ENCODE measurements around the gene COL8A1.

Gene COL8A1

DNA sequence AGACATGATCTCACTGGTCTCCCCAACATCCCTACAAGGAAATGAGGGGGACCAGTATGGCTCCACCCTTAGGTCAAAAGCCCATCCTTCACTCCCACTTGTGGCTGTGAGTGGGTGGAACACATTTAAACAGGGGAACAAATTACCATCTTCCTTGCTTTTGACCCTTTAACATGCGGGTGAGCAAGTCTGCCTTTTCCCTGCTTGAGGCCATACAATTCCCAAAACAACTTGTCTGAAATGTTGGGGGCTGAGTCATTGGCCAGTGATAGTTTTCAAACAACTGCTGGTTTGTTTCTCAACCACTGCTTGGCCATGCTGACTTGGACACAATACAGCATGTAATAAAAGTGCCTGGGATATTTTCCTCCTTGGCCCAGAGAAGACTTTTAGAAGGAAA is 39.6 kb downstream of the COL8A1 start:
- no peak for DNase-seq

DNA sequence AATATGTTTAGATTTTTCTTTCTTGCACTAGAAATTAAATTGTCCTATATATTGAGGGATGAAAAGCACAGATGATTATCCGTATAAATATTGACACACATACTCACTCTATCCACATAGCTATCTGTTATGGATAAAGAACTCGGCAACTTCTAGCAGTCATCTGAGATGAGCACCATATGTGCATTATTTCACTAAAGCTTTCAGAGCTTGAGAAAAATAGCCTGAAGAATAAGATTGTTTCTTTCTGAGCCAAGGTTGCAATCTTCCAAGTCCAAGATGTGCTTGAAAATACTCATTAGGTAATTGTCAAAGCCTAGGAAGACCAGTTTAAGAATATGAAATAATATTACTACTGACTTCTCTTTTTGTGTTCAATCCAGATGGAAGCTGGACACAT is 40.5 kb downstream of the COL8A1 start:
- no peak for DNase-seq

DNA sequence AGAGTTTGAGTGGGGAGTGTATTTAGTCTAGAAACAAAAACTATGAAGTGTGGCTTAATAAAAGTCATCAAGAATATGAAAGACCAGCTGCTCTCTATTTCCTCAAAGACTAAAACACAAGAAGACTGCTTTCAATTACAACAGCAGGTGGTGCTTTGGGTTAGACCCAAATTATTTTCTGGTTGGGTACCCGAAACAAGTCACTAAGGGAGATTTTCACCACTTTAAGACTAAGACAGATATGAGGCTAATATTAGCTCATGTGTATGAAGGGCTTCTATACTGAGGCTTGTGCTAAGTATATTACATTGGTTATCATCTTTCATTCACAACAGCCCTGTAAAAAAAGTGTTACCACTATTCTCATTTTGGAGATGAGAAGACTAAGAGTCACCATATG is 43.1 kb downstream of the COL8A1 start:
- no peak for DNase-seq

DNA sequence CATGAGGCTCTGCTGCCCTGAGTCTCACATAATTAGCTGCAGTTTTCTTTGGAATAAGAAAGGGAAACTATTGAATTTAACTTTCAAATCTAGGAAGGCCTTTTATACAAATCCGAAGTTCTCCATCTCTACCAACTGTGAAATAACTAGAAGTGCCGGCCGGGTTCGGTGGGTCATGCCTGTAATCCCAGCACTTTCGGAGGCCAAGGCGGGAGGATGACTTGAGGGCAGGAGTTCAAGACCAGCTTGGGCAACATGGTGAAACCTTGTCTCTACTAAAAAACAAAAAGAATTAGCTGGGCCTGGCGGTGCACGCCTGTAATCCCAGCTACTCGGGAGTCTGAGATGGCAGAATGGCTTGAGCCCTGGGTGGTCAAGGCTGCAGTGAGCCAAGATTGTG is 43.6 kb downstream of the COL8A1 start:
- DNase-seq, result no peak

DNA sequence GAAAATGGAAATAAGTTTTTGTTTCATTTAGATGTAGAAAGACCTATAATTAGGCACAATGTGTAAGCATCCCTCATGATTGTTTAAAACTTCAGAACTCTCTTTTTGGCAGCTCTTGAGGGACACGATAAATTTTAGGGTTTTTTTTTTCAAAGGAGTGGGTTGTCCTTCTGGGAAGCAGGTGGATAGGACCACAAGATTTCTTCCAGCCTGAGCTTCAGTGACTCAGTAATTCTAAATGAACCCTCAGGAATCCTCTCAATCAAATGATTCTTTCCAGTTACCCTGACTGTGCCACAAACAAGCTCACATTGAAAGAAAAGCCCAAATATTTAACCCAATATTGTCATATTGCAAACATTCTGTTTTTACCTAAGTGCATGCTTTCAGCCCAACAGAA is 45.1 kb downstream of the COL8A1 start:
- no peak for DNase-seq

DNA sequence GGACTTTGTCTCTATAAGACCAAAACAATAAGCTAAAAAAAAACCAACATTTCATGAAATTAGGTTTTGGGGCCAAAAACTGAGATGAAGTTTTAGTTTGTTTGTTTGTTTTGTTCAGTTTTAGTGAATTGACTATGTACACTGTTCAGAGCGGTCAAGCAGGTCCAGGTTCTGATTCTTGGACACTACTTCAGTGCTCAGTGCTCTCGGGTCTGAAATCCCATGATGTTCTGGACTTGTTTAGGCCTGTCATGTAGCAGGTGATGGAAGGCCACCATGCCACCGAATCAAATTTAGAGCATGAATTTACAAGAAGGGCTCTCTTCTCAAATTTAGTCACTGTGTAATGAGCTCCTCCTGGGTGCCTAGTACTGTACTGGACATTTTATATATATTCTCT is 45.5 kb downstream of the COL8A1 start:
- no peak for DNase-seq

GRCh38 chr3:99684644-99685043 is 46.2 kb downstream of the COL8A1 start:
- no peak for DNase-seq

GRCh38 chr3:99686469-99686868 is 48.1 kb downstream of the COL8A1 start:
- no peak for DNase-seq

DNA sequence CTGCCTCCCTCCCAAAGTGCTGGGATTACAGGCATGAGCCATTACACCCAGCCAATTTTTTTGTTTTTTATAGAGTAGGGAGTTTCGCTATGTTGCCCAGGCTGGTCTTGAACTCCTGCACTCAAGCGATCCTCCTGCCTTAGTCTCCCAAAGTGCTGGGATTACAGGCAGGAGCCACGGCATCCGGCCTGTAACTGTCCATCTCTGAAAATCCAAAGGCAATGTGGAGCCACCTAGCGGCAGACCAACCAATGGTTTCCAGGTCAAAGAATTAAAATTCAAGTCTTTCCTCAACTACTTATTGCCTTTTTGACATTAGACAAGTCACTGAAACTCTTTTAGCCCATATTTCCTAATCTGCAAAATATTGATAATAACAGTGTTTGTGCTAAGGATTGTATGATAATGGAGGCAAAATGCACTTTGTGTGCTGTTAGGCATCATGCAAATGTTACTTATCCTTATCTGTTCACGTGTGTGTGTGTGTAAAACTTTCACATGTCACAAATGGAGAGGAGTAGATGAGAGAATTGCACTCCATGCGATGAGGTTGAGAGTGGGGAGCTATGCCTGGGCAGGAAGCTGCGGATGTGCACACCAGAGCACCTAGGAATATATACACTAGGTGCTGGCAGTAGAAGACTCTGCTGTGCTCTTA is 48.7 kb downstream of the COL8A1 start:
- peak; percentile 8 for DNase-seq

DNA sequence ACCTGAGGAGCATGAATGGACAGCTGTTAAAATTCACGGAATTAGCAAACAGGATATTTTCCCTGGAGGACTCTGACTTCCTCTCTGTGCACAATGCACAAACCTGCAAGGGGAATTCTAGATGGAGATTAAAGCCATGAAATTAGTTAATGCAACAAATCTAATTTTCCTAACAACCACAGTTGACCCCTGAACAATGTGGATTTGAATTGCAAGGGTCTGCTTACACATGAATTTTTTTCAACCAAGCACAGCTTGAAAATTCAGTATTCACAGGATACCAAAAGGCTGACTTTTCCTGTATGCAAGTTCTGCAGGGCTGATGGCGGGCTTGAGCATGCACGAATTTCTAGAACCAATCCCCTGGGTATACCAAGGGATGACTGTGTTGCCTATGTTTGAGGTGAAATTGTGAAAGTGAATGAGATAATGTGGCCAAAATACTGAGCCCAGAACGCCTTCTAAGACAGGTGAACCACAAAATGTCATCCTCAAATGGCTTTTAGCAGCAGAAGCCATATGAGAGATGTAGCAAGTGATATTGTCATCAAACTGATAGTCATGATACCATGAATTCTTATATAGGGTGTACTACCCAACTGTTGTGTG is 52.5 kb downstream of the COL8A1 start:
- DNase-seq, result no peak

DNA sequence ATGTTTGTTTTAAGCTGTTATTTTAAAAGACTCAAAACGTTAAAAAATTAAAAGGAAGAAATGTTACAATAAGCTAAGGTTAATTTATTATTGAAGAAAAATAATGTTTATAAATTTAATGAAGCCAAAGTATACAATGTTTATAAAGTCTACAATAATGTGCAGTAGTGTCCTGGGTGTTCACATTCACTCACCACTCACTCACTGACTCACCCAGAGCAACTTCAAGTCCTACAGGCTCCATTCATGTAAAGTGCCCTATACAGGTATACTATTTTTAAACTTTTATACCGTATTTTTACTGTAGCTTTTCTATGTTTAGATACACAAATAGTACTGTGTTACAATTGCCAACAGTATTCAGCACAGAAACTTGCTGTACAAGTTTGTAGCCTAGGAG is 55.2 kb downstream of the COL8A1 start:
- no peak for DNase-seq

DNA sequence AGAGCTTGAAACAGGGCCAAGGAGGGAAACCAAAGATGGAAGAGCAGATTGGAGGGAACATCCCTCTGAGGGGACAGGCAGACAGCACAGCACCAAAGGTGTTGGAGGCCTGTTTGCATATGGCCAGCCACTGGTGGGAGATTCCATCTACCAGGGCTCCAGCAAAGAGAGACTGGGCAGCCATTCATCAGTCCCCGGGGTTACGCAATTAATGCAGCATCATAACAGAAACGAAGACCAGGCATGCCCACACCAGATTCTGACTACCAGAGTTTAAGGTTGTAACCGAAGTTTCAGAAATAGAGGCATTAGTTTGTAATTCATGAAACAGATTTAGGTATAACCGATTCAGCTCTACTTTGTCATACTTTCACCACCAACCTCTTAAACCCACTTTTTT is 58.1 kb downstream of the COL8A1 start:
- no peak for DNase-seq

DNA sequence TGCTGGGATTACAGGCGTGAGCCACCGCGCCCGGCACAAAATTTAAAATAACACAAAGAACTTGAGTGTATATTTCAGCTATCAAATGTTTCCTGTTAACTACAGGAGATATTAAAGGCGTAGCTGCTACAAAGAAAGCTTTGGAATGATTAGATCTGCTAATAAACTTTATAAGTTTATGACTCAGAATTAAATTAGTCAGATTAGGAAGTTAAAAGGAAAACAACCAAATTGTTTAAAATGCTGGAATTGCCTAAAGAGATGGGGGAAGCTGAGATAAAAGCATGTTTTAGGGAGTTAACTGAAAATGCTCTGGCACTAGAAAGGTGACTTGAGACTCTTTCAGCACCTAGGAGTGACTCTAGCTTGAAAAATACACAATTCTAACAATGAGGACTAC is 58.9 kb downstream of the COL8A1 start:
- no peak for DNase-seq

DNA sequence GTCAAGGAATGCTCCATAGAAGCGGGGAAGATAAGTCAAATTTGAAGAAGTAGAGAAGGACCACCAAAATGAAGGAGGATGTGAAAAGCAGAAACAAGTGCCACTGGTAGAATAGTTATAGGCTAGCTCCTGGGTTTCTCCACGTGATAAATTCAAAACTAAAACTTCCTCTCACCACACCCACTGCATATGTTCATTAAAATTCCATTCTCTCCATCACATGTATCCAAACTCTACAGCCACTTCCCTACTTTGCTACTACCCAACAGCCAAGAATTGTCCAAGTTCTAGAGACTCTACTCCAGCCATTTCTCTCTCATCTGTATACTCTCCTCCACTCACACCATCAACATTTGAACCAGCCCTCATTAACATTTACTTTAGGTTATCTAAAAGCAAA is 60.5 kb downstream of the COL8A1 start:
- no peak for DNase-seq

DNA sequence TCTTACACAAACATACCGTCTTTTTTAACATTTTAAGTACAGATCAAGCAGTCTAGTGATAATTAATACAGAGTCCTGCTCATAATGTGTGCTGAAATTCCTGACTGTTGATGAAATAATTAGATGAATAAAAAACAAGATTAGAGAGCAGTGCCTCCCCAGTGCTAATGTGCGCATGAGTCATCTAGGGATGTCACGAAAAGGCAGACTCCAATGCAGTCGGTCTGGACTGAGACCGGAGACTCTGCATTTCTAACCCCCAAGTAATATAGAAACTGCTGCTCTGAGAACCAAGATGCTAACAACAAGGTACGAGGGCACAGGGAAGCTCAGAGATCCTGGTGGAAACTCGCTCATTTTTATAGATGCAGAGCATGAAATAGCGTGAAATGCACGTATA is 61.4 kb downstream of the COL8A1 start:
- no peak for DNase-seq

DNA sequence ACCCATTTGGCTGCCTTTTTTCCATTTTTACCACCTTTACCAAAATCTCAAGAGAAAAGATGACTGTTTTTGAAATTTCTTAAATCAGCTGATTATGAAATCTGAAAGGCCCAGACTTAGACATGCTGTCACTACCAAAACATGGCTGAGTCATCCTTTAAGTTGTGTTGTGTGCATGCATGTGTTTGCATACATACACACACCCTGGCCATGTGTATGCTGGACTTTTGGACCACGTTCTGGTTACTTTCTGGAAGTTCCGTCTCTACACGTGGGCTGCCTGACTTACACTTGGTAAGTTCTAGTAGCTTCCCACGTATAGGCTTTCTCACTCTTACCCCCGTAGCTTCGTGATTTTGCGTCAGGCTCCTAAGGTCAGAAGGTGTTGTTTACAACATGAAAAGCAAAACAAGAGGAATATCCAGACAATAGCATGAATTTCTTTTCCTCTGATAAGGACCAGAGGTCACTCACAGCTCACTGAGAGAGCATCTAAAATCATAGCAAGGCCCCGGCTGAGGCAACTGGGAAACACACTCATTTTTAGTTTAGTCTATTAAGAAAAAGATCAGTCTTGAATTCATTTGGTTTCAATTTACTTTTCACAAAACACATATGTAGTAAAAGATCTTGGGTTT is 62.4 kb downstream of the COL8A1 start:
- DNase-seq, result no peak

DNA sequence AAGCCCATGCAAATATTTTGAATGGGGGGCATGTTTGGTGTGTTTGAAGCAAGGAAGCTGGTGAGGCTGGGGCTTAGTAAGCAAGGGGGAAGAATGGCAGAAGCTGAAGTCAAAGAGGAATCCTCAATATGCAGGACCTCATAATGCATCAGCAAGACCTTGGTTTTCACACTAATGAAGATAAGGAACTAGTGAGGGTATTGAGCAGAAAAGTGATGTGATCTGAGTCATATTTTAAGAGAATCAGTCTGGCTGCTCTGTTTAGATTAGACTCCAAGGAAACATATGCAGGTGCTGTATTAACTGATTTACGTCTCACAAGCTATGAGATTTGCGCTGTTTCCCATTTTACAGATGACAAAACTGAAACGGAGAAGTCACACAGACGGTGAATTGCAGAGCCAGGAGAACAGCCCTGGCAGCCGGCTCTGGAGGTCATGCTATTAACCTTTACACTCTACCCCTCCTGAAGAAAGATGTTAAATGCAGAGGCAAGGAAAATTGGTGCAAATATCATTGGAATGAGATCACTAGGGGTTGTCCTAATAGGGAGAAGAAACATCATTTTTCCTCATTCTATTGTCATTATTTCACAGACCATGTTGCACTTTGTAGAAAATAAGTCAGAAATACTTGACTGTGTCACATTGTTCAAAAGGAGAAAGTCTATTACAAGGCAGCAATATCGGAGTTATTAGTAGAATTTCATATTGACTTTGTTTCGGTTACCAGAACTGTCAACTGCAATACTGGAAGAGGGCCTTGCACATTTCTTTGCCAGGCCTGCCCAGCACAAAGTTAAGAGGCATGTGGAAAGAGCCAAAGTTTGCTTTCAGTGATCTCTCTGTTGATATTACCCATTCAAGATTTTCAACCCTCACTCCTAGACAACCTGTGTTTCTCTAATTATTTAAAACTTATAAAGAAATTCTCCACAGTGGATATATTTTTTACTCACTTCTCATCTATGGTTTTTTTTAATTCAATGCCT is 64.9 kb downstream of the COL8A1 start:
- no peak for DNase-seq

DNA sequence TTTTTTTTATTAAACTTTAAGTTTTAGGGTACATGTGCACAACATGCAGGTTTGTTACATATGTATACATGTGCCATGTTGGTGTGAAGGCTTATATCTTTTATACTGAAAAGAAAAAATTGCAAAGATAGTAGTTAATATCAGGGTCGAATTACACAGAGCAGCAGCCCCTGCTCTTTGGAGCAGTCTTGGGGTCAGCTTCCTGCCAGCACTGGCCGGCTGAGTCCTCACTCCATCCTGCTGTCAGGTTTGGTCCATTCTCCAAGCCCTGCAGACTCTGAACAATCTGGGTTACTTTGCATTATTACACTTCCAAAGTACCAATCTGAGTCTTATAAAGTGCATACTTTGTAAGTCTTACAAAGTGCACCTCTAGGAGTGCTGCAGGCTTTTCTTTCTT is 66.0 kb downstream of the COL8A1 start:
- DNase-seq, result no peak

DNA sequence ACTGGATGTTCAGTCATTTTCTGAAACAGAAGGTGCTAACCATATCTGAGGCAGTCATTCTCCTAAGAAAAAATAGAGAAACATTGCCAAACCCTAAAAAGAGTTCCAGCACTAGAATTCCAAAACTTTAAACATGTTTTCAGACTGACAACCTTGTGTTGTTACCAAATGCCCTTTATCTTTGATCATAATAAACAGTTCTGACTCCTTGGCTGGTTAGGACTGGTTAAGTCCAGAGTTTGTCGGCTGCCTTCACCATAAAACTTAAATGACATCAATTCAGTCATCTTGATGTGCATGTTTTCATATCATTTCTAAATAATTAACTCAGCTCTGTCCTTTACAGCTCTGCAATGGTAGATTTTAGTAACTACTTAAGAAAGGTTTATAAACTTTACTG is 68.0 kb downstream of the COL8A1 start:
- no peak for DNase-seq

- no peak for DNase-seq
These were observed 69.9 kb downstream of the COL8A1 start for GRCh38 chr3:99708207-99708745.

DNA sequence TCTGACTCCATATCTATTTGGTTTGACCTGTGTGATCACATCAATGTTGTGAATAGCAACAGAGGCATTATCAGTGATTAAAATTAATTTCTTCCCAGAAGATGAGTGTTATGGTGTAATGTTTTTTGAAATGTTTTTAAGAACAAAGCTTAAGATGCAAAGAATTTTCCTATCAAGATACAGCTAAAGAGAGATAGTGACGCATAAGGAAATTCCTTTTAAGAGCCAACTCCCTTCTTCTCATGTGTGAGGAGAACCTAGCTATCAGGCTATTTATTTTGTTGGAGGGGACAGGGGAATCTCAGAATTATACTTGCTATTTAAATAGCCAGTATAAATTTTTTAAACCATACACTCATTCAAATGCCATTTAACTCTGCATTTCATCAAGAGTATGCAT is 71.3 kb downstream of the COL8A1 start:
- no peak for DNase-seq

GRCh38 chr3:99710094-99710493 is 71.7 kb downstream of the COL8A1 start:
- DNase-seq, result no peak

- no peak for DNase-seq
These were observed 73.0 kb downstream of the COL8A1 start for GRCh38 chr3:99711351-99711750.
